IPS-NIHi7 (cell line): ENCODE measurements around the gene HBG1.

Experiments
- DNase-seq: peaks from one replicate; pipeline ENCODE4 v3.0.0; 2012; ENCODE audit warnings: mixed read lengths; ENCODE audit errors: extremely low spot score

HBG1 gene

GRCh38 chr11:5247472-5248192, 2.0 kb downstream of the HBG1 start:
- DNase-seq = no peak

GRCh38 chr11:5246772-5247471, 2.7 kb downstream of the HBG1 start:
- no peak for DNase-seq

- no peak for DNase-seq
Observed at GRCh38 chr11:5245155-5245554, 4.5 kb downstream of the HBG1 start.

- no peak for DNase-seq
Observed at GRCh38 chr11:5243816-5244180, 5.9 kb downstream of the HBG1 start.

GRCh38 chr11:5242933-5243815, 6.5 kb downstream of the HBG1 start:
- no peak for DNase-seq

- DNase-seq = no peak
Observed at GRCh38 chr11:5242208-5242607, 7.4 kb downstream of the HBG1 start.

- DNase-seq = no peak
Observed at GRCh38 chr11:5241458-5241857, 8.2 kb downstream of the HBG1 start.

GRCh38 chr11:5240458-5240857, 9.2 kb downstream of the HBG1 start:
- DNase-seq = no peak

- DNase-seq = no peak
Observed at GRCh38 chr11:5240056-5240455, 9.6 kb downstream of the HBG1 start.

GRCh38 chr11:5239046-5239445, 10.6 kb downstream of the HBG1 start:
- DNase-seq = no peak

- no peak for DNase-seq
Observed at GRCh38 chr11:5238486-5238885, 11.2 kb downstream of the HBG1 start.

- no peak for DNase-seq
Observed at GRCh38 chr11:5237420-5237819, 12.2 kb downstream of the HBG1 start.

- no peak for DNase-seq
Observed at GRCh38 chr11:5235364-5236095, 14.1 kb downstream of the HBG1 start.

- DNase-seq = no peak
Observed at GRCh38 chr11:5234381-5234834, 15.2 kb downstream of the HBG1 start, which contains the start of gene HBD. Gene HBD (minus strand): TSS chr11:5234483. CDS start chr11:5234433, 50 bp downstream.

GRCh38 chr11:5233307-5233706, 16.4 kb downstream of the HBG1 start:
- DNase-seq = no peak

- no peak for DNase-seq
Observed at GRCh38 chr11:5232821-5233220, 16.8 kb downstream of the HBG1 start.

GRCh38 chr11:5232176-5232575, 17.5 kb downstream of the HBG1 start:
- no peak for DNase-seq

GRCh38 chr11:5231111-5231510, 18.5 kb downstream of the HBG1 start:
- no peak for DNase-seq

- no peak for DNase-seq
Observed at GRCh38 chr11:5230266-5230665, 19.4 kb downstream of the HBG1 start.

GRCh38 chr11:5229796-5230195, 19.9 kb downstream of the HBG1 start:
- no peak for DNase-seq

- no peak for DNase-seq
Observed at GRCh38 chr11:5229356-5229755, 20.3 kb downstream of the HBG1 start.

GRCh38 chr11:5228124-5228523, 21.5 kb downstream of the HBG1 start:
- no peak for DNase-seq
